ENCODE measurements around the gene HIPK2.

HIPK2 gene

DNA sequence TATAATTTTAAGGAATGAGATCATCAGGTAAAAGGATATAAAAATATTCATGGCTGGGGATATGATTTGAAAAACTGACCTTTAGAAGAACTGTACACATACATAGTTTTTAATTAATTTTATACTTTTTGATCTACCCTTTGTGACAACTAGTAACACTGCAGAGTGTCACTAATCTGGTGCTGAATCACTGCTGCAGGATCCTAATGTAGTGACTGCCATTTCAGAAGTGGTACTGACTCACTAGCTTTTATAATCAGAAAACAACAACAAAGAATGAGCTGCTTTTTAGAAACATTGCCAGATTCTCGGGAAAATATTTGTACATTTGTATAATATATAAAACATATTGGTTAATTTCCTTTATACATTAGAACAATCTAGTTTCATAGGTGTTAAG lies 110.4 kb downstream of the HIPK2 start:
- DNase-seq: no peak

DNA sequence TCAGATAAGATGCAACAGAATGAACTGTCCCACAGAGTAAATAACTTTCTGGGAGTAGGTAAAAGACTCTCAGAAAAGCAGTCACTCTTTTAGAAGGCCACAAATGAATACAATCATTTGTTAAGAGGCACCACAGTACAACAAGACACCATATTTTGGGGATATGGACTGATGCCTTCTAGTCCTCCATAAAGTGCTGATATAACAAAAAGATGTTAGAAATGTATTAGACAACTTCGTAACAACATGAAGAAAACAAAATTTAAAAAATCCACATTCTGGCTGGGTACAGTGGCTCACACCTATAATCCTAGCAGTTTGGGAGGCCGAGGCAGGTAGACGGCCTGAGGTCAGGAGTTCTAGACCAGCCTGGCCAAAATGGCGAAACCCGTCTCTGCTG lies 111.3 kb downstream of the HIPK2 start:
- no peak for DNase-seq

DNA sequence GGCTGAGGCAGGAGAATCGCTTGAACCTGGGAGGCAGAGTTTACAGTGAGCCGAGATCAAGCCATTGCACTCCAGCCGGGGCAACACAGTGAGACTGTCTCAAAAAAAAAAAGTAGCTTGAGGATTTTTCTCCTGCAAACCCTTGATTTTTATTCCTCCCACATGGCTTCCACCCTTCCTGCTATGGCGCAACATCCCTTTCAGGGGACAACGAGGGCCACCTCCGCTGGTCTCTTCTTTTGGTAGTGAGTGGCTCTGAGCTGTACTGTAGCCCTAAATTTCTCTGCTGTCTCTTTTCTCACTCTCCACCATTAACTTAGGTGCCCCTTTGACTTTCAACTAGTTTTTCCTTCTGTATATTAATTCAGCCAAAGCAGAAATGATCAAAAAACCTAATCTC lies 113.4 kb downstream of the HIPK2 start:
- DNase-seq: no peak

- DNase-seq: no peak
Measured at GRCh38 chr7:139663608-139664177, 114.1 kb downstream of the HIPK2 start.

GRCh38 chr7:139661903-139662302 lies 115.9 kb downstream of the HIPK2 start:
- DNase-seq: no peak

GRCh38 chr7:139661043-139661440 lies 116.8 kb downstream of the HIPK2 start:
- no peak for DNase-seq

- DNase-seq: peak; percentile 39
Measured at GRCh38 chr7:139660317-139661042, 117.3 kb downstream of the HIPK2 start.

DNA sequence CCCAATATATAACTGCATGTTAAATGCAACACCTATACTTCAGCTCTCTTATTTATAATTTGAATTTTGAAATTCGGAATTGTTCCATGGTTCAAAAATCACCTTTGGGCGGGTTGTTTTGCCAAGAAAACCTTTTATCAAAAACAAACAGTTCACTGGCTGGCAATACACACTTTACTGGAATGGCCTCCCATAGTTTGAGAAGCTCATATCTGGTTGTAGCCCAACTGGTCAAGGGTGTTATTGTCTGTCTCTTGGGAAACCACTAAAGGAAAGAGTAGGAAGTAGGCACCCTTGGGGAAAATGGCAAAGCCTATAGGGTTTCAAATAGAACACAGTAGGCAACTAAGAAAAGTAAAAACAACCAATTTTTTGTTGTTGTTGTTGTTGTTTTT lies 117.9 kb downstream of the HIPK2 start:
- no peak for DNase-seq

- peak; percentile 36 for DNase-seq
Measured at GRCh38 chr7:139658908-139659675, 118.7 kb downstream of the HIPK2 start.

DNA sequence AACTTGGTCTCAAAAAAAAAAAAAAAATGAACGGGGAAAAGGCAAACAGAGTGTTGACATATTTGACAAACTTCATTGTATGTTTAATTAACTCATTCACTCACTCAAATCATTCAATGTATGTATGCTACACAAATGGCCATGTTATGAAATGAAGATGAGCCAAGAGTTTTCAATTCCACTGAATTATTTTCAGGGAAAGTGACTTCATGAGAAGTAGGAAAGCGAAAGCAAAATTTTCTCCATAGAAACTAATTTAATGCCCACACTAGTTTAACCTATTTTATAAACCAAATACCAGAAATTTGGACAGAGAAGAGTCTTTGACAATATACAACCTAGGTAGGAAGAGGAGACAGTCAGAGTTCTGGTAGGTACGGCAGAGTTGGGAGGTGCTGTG lies 119.5 kb downstream of the HIPK2 start:
- no peak for DNase-seq

- no peak for DNase-seq
Measured at GRCh38 chr7:139657725-139658124, 120.1 kb downstream of the HIPK2 start.

- DNase-seq: no peak
Measured at GRCh38 chr7:139656387-139656786, 121.4 kb downstream of the HIPK2 start.

DNA sequence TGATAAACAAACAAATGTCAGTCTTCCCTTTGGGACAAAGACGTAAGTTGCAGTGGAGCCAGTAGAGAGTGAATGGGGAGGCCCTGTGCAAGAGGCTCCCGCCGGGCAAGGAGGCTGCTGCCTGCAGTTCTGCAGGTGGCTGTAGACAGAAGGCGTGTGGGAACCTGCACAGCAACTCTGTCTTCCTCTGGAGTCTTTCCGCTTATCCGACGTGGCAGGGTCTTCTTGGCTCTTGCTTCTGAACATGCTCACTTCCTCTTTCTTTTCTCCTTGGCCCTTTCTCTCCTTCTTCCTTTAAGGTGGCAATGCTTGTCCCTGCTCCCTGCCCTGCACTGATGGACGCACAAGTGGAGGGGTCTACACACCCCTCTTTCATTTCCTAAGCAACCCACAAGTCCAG lies 122.5 kb downstream of the HIPK2 start:
- DNase-seq: no peak

- no peak for DNase-seq
Measured at GRCh38 chr7:139654276-139655181, 123.3 kb downstream of the HIPK2 start.

- DNase-seq: peak; percentile 10
Measured at GRCh38 chr7:139651914-139652313, 125.9 kb downstream of the HIPK2 start.

GRCh38 chr7:139651308-139651707 lies 126.5 kb downstream of the HIPK2 start:
- no peak for DNase-seq

GRCh38 chr7:139650429-139651100 lies 127.2 kb downstream of the HIPK2 start:
- peak; percentile 21 for DNase-seq

DNA sequence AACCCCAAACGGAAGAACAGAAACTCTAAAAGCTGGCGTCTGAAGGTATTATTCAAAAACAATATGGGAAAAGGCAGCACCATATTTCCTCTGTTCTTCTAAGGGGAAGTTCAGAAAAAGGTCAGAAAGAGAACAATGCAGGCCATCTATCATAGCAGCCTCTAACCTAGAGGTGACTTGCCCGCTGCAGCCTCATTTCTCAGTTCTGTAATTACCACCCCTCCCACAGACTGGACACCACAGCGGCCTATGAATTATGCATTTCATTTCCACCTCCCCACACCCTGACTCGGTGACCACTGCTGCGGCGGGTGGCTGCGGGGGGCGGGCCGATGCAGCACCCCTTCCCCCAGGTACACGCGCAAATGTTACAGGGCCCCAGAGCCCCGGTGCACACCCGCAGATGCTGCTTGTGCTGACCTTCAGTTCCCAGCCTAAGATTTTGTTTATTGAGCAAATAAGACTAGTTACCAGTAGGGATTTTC lies 128.8 kb downstream of the HIPK2 start:
- DNase-seq: peak; percentile 14

- no peak for DNase-seq
Measured at GRCh38 chr7:139648391-139648861, 129.4 kb downstream of the HIPK2 start.

GRCh38 chr7:139647814-139648390 lies 129.9 kb downstream of the HIPK2 start:
- no peak for DNase-seq

GRCh38 chr7:139647085-139647484 lies 130.7 kb downstream of the HIPK2 start:
- no peak for DNase-seq

DNA sequence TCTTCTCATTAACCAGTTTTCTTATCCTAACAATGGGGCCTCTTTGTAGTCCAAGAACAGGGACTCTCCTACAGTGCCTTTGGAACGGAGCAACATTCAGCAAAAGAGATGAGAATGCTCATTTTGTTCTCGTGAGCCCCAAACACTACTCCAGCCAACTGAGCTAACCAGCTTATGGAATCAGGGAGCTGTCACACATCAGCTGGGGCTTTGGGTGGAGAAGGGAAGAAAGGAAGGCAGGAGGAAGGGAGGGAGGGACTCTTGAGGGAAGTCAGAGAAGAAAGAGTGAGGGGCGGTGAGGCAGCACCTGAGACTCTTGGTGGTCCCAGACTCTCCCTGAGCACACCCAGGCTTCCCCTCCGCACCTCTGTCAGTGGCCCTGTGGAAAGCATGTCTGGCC lies 131.2 kb downstream of the HIPK2 start:
- DNase-seq: no peak

All from kidney glomerular epithelial cell (primary cell).